Stimulated activated naive CD8-positive, alpha-beta T cell treated with anti-CD3 and anti-CD28 coated beads, Interleukin-15, amount 100 ng/mL, for 72 hours (primary cell): ENCODE data around the gene DGKZ.

ENCODE experiments used
- ATAC-seq: fragments of 150-1000 bp; cut with Tn5 transposase; 2 replicates; pipeline ENCODE4 v1.10.0; 2021; ENCODE audit warnings: mild to moderate bottlenecking, moderate library complexity
- DNase-seq, 2 donors: peaks; one replicate each; pipeline ENCODE4 v3.0.0; 2021 to 2022
- H3K27ac Mint-ChIP-seq, 2 donors: one replicate each; pipeline ENCODE4 v1.8.0; 2022; ENCODE audit warnings: mild to moderate bottlenecking in 2 of 2, mixed read lengths in 2 of 2, moderate library complexity in 2 of 2
- H3K27me3 Mint-ChIP-seq: one replicate; pipeline ENCODE4 v1.8.0; 2022; ENCODE audit warnings: mixed read lengths
- H3K4me1 Mint-ChIP-seq: one replicate; pipeline ENCODE4 v1.8.0; 2022; ENCODE audit warnings: mild to moderate bottlenecking, mixed read lengths
- H3K4me3 Mint-ChIP-seq, 2 donors: one replicate each; pipeline ENCODE4 v1.8.0; 2022; ENCODE audit warnings: mild to moderate bottlenecking in 2 of 2, mixed read lengths in 2 of 2, moderate library complexity in 1 of 2
- H3K9me3 Mint-ChIP-seq, 2 donors: one replicate each; pipeline ENCODE4 v1.8.0; 2022; ENCODE audit warnings: mixed read lengths in 2 of 2

DGKZ gene

DNA sequence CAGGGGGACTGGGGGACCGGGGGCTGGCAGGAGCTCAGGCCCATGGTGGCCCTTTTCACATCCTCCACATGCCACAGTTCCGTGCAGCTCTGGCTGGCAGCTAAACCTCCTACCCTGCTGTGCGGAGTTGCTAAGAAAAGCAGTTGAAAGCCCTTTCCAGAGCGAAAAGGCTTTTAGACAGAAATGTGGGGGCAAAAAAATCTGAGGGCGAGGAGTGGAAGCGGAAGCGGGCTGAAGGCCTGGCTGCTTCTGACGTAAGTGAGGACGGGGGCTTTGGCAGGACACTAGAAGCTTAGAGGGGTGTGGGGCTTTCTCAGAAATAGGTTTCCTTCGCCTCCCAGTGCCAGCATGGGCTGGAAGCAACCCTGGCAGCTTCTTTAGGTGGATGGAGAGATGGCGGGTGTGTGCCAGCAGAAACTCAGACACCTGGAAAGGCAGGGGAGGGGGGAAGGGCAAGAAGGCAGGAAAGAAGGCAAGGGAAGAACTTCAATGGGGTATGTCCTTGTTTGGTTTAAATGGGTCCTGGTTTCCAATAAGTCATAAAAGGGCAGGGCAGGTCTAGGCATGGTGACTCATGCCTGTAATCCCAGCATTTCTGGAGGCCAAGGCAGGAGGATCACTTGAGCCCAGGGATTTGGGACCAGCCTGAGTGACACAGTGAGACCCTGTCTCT is 11.2 kb upstream of the DGKZ start:
- DNase-seq (no peak), ATAC-seq (no peak)
- H3K27ac Mint-ChIP-seq, result no peak overlapping the region
- H3K27me3 Mint-ChIP-seq, result no peaks in the 10 kb centered on the region
- H3K4me3 Mint-ChIP-seq, result no peak overlapping the region
- H3K4me1 Mint-ChIP-seq, result peaks cover 64% of the 10 kb centered on the region
- H3K9me3 Mint-ChIP-seq, result no peaks in the 10 kb centered on the region

GRCh38 chr11:46336563-46337180 is 10.6 kb upstream of the DGKZ start:
- H3K4me3 Mint-ChIP-seq, result no peak overlapping the region
- no peak for ATAC-seq
- H3K9me3 Mint-ChIP-seq, result no peaks in the 10 kb centered on the region
- H3K27me3 Mint-ChIP-seq, result no peaks in the 10 kb centered on the region
- no peak for DNase-seq
- H3K27ac Mint-ChIP-seq, result no peak overlapping the region
- H3K4me1 Mint-ChIP-seq, result peaks cover 64% of the 10 kb centered on the region

- Mint-ChIP-seq H3K4me3 (no peak overlapping the region), H3K27me3 (no peaks in the 10 kb centered on the region), H3K9me3 (no peaks in the 10 kb centered on the region), H3K27ac (no peak overlapping the region), H3K4me1 (peaks cover 66% of the 10 kb centered on the region)
- ATAC-seq (no peak), DNase-seq (no peak)
Measured at GRCh38 chr11:46337626-46338345, 9.5 kb upstream of the DGKZ start.

DNA sequence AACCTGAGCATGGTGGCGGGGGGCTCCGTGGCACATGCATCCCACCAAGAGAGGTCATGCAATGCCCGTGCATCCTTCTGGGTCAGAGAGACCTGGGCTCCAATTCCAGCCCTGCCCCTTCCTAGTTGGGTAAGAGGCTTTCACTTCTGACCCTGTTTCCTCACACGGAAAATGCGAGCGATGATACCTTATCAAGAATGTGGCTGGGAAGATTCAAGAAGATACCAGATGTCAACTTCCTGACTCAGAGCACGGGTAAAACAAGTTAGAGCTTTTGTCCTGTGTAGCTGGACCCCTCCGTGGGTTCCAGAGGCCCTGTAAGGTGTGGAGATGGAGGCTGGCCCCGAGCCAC is 8.7 kb upstream of the DGKZ start:
- ATAC-seq (no peak), DNase-seq (no peak)
- Mint-ChIP-seq H3K4me1 (peaks cover 67% of the 10 kb centered on the region), H3K9me3 (no peaks in the 10 kb centered on the region), H3K27me3 (no peaks in the 10 kb centered on the region), H3K4me3 (no peak overlapping the region), H3K27ac (no peak overlapping the region)

GRCh38 chr11:46338988-46339666 is 8.1 kb upstream of the DGKZ start:
- Mint-ChIP-seq H3K4me3 (no peak overlapping the region), H3K27me3 (no peaks in the 10 kb centered on the region), H3K27ac (peak overlapping the region in 1 of 2 donors; percentile 70), H3K4me1 (peaks cover 67% of the 10 kb centered on the region), H3K9me3 (no peaks in the 10 kb centered on the region)
- DNase-seq, result no peak
- ATAC-seq, result no peak

GRCh38 chr11:46339816-46340215 is 7.4 kb upstream of the DGKZ start:
- no peak overlapping the region for H3K27ac Mint-ChIP-seq
- no peak for DNase-seq
- no peaks in the 10 kb centered on the region for H3K27me3 Mint-ChIP-seq
- H3K4me1 Mint-ChIP-seq, result peaks cover 68% of the 10 kb centered on the region
- ATAC-seq, result no peak
- H3K9me3 Mint-ChIP-seq, result no peaks in the 10 kb centered on the region
- H3K4me3 Mint-ChIP-seq, result no peak overlapping the region

GRCh38 chr11:46341454-46341853 is 5.8 kb upstream of the DGKZ start:
- ATAC-seq (no peak), DNase-seq (no peak)
- Mint-ChIP-seq H3K27me3 (no peaks in the 10 kb centered on the region), H3K27ac (no peak overlapping the region), H3K4me3 (no peak overlapping the region), H3K4me1 (peaks cover 70% of the 10 kb centered on the region), H3K9me3 (no peaks in the 10 kb centered on the region)

DNA sequence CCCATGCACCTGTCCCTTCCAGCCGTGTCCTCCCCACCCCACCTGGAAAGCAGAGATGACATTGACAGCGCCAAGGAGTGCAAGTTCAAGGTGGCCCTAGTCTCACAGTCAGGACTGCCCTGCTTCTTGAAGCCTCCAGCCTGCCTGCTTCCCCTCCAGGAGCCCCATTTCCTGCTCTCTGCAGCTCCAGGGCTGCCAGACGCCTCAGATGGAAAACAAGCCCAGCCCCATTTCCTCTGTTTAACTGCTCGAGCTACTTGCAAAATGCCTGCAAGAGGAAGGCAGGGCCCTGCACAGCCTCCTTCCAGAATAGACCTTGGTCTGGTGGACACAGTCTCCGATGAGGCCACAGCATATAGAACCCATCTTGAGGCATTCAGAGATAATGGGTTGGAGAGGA is 5.0 kb upstream of the DGKZ start:
- Mint-ChIP-seq H3K9me3 (no peaks in the 10 kb centered on the region), H3K27ac (no peak overlapping the region), H3K4me1 (peaks cover 77% of the 10 kb centered on the region), H3K4me3 (no peak overlapping the region), H3K27me3 (no peaks in the 10 kb centered on the region)
- no peak for DNase-seq
- no peak for ATAC-seq

GRCh38 chr11:46343520-46343919 is 3.7 kb upstream of the DGKZ start:
- Mint-ChIP-seq H3K9me3 (no peaks in the 10 kb centered on the region), H3K27me3 (no peaks in the 10 kb centered on the region), H3K27ac (no peak overlapping the region), H3K4me3 (no peak overlapping the region), H3K4me1 (peaks cover 70% of the 10 kb centered on the region)
- no peak for DNase-seq
- no peak for ATAC-seq

DNA sequence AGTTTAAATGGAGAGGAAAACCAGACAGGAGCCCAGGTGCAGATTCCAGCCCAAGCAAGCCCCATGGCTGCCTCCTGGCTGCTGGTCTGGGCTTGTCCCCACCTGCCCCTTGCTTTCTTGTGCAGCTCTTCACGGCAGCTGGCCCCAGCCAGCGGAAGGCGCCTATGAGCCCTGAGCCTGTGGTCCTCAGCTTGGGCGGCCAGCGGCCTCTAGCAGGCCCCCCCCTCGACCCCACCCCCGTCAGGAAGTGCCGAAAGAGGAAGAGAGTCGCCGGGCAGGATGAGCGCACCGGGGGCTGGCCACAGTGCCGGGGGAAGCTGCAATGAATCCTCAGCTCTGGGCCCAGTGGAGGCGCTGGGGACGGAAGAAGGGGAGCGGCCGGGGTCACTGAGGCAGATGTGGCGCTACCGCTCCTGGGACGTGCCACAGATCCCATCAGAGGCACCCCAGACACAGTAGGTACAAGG is 2.1 kb upstream of the DGKZ start:
- Mint-ChIP-seq H3K4me1 (peaks cover 80% of the 10 kb centered on the region), H3K27ac (peak overlapping the region in 1 of 2 donors; percentile 78), H3K4me3 (peak overlapping the region; percentile 82 to 84), H3K27me3 (no peaks in the 10 kb centered on the region), H3K9me3 (no peaks in the 10 kb centered on the region)
- ATAC-seq (no peak), DNase-seq (no peak)

DNA sequence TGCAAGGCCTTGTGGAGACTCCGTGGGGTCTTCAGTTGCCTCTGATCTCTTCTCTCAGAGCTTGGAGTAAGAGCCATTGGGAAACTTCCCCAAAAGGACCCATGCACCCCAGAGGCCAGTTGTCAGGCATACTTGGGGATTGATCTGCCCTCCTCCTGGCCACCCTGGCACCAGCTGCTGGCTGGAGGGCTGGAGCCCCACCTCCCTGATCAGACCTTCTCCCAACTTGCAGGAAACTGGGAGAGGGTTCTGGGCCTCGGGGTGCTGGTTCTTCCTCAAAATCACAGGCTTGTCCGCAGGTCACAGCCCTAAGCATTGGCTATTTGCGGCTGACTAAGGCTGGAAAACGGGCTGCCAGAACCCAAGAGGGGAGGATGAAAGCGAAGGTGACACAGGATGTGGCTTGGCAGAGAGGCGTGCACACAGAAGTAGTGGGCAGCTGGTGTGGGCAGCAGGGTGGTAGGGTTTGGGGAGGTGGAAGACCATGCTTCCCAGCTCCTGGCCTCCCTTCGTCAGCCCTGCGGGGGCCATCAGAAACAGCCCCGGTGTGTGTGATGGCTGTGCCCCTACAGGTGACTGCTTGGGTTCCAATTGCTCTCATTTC is 1.3 kb upstream of the DGKZ start:
- H3K4me3 Mint-ChIP-seq, result peak overlapping the region; percentile 82 to 84
- DNase-seq, result peak in 1 of 2 donors; percentile 52
- H3K27ac Mint-ChIP-seq, result peak overlapping the region in 1 of 2 donors; percentile 3
- H3K4me1 Mint-ChIP-seq, result peaks cover 87% of the 10 kb centered on the region
- ATAC-seq, result peak; percentile 19
- H3K9me3 Mint-ChIP-seq, result no peaks in the 10 kb centered on the region
- no peaks in the 10 kb centered on the region for H3K27me3 Mint-ChIP-seq

- ATAC-seq, result peak; percentile 0
- Mint-ChIP-seq H3K9me3 (no peaks in the 10 kb centered on the region), H3K27me3 (no peaks in the 10 kb centered on the region), H3K4me3 (peak overlapping the region; percentile 93 to 96), H3K27ac (peak overlapping the region in 1 of 2 donors; percentile 29), H3K4me1 (peaks cover 87% of the 10 kb centered on the region)
- DNase-seq, result peak in 1 of 2 donors; percentile 38
Measured at GRCh38 chr11:46347637-46348311, 511 bp downstream of the DGKZ start.

DNA sequence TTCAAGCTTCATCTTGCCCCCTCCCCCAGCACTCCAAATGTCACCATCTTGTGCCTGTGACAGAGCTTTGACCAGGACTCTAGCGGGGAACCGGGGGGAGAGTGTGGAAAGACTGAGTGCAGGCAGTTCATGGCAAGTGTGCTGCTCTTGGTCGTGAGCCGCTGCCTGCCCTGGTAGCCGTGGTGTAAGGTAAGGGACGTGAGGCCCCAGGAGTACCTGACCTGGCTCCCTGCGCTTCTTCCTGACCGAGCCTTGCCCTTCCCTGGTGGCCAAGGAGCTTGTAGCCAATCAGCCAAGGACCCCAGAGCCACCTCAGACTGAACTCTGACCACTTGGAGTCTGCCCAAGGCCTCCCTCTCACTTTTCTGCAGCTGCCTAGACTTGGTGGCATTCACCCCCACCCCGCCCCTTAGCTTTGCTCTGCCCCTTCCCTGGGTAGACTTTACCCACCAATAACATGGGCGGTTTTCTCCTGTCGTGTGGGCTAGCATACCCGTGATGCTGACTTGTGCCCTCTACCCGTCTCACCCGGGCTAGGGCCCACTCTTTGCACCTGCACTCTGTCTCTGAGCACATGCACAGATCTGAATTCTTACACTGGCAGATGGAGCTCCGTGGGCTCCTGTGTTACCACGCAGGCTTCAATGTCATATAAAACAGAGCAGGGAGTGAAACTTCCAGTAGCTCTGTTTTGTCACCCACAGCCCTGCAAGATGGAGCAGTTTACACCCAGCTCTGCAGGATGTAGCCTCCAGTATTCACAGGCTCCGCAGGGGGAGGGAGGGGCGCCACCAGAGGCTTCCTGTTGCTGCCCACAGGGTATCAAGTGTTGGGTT is 1.5 kb downstream of the DGKZ start:
- ATAC-seq (peak; percentile 63), DNase-seq (peak in 1 of 2 donors; percentile 76)
- no peaks in the 10 kb centered on the region for H3K27me3 Mint-ChIP-seq
- H3K4me1 Mint-ChIP-seq, result peaks cover 90% of the 10 kb centered on the region
- no peaks in the 10 kb centered on the region for H3K9me3 Mint-ChIP-seq
- peak overlapping the region; percentile 84 to 91 for H3K27ac Mint-ChIP-seq
- H3K4me3 Mint-ChIP-seq, result peak overlapping the region; percentile 93 to 96

GRCh38 chr11:46350695-46351094 is 3.4 kb downstream of the DGKZ start:
- DNase-seq (no peak), ATAC-seq (no peak)
- H3K4me3 Mint-ChIP-seq, result peak overlapping the region; percentile 20 to 90
- peaks cover 90% of the 10 kb centered on the region for H3K4me1 Mint-ChIP-seq
- H3K9me3 Mint-ChIP-seq, result no peaks in the 10 kb centered on the region
- no peak overlapping the region for H3K27ac Mint-ChIP-seq
- no peaks in the 10 kb centered on the region for H3K27me3 Mint-ChIP-seq
